Uterus (tissue), 2 donors: ENCODE measurements around the gene NRAS.

Source experiments
- POLR2A ChIP-seq, 2 donors: fragments of 450-650 bp; IDR thresholded peaks; one replicate each; pipeline ENCODE4 v1.6.1; 2016; ENCODE audit warnings: antibody characterized with exemption in 2 of 2, mild to moderate bottlenecking in 1 of 2, moderate library complexity in 1 of 2
- TF ChIP-seq, protein P1 (sequence below), 4 experiments: fragments of 200-600 bp in 2 of 4; fragments of 450-650 bp in 2 of 4; sonication (generic) in 2 of 4; IDR thresholded peaks; one replicate each; pipeline ENCODE4 v1.5.1; 2016 to 2019; ENCODE audit warnings: antibody characterized with exemption in 4 of 4, mild to moderate bottlenecking in 2 of 4, moderate library complexity in 1 of 4

DNA sequence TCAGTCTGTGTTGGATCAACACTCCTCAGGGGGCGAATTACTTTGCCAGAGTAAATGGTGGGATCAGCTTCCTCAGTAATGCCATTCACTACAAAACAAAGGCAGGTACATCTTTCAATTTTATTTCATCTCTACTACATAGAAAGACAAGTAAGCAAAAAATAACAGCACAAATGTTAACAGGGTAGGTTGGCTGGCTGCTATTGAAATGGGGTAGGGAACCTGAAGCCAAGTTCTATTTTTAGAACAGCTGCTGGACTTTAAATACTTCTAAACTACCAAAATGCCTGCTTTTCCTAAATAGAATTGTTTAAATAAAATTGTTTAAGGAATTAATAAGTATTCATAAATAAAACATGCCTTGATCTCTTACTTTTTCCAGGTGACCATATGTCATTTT is 7.3 kb upstream of the NRAS start:
- TF ChIP-seq, protein P1, sequence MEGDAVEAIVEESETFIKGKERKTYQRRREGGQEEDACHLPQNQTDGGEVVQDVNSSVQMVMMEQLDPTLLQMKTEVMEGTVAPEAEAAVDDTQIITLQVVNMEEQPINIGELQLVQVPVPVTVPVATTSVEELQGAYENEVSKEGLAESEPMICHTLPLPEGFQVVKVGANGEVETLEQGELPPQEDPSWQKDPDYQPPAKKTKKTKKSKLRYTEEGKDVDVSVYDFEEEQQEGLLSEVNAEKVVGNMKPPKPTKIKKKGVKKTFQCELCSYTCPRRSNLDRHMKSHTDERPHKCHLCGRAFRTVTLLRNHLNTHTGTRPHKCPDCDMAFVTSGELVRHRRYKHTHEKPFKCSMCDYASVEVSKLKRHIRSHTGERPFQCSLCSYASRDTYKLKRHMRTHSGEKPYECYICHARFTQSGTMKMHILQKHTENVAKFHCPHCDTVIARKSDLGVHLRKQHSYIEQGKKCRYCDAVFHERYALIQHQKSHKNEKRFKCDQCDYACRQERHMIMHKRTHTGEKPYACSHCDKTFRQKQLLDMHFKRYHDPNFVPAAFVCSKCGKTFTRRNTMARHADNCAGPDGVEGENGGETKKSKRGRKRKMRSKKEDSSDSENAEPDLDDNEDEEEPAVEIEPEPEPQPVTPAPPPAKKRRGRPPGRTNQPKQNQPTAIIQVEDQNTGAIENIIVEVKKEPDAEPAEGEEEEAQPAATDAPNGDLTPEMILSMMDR (IDR thresholded peaks at IDR 0.05), result no peak
- TF ChIP-seq POLR2A (IDR thresholded peaks at IDR 0.05), result no peak
